ENCODE measurements around the gene TMEM266.

GRCh38 chr15:76127169-76127568 lies 67.4 kb downstream of the TMEM266 start:
- TF ChIP-seq, protein P1, sequence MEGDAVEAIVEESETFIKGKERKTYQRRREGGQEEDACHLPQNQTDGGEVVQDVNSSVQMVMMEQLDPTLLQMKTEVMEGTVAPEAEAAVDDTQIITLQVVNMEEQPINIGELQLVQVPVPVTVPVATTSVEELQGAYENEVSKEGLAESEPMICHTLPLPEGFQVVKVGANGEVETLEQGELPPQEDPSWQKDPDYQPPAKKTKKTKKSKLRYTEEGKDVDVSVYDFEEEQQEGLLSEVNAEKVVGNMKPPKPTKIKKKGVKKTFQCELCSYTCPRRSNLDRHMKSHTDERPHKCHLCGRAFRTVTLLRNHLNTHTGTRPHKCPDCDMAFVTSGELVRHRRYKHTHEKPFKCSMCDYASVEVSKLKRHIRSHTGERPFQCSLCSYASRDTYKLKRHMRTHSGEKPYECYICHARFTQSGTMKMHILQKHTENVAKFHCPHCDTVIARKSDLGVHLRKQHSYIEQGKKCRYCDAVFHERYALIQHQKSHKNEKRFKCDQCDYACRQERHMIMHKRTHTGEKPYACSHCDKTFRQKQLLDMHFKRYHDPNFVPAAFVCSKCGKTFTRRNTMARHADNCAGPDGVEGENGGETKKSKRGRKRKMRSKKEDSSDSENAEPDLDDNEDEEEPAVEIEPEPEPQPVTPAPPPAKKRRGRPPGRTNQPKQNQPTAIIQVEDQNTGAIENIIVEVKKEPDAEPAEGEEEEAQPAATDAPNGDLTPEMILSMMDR (IDR thresholded peaks at IDR 0.05): no peak
- TF ChIP-seq POLR2AphosphoS5 (IDR thresholded peaks at IDR 0.05) (no peak), POLR2A (IDR thresholded peaks at IDR 0.05) (no peak)

Data from suprapubic skin (tissue), 4 donors.